Neural progenitor cell (in vitro differentiated cells): Measurements from ENCODE around the gene DNASE2B. TPM values are rescaled to one million over a fixed set of nuclear protein-coding genes. Genes with fewer than 3 reads are reported as not detected.

Experiments
- DNase-seq: peaks from one replicate; pipeline ENCODE4 v3.0.0-alpha.2; 2016; ENCODE audit warnings: low spot score
- H2AFZ ChIP-seq: fragments of 200-600 bp; sonication (generic); replicated peaks from 2 replicates; pipeline ENCODE4 v1.6.1; 2016; ENCODE audit warnings: antibody characterized with exemption
- H3F3A ChIP-seq: fragments of 200-600 bp; sonication (generic); 2 replicates; pipeline ENCODE4 v1.6.1; 2016; ENCODE audit warnings: antibody characterized with exemption, low read depth
- H3K27ac ChIP-seq: fragments of 200-600 bp; sonication (generic); 2 replicates; pipeline ENCODE4 v1.5.1; 2016; ENCODE audit warnings: mild to moderate bottlenecking
- H3K27me3 ChIP-seq: fragments of 200-600 bp; sonication (generic); 2 replicates; pipeline ENCODE4 v1.6.1; 2016; ENCODE audit warnings: mild to moderate bottlenecking, moderate library complexity
- H3K36me3 ChIP-seq: fragments of 200-600 bp; sonication (generic); 2 replicates; pipeline ENCODE4 v1.5.1; 2016
- H3K4me1 ChIP-seq: fragments of 200-600 bp; sonication (generic); 2 replicates; pipeline ENCODE4 v1.6.1; 2016; ENCODE audit warnings: mixed run types
- H3K4me2 ChIP-seq: fragments of 200-600 bp; sonication (generic); 2 replicates; pipeline ENCODE4 v1.6.1; 2016
- H3K4me3 ChIP-seq: fragments of 200-600 bp; sonication (generic); 2 replicates; pipeline ENCODE4 v1.5.1; 2016
- H3K79me2 ChIP-seq: fragments of 200-600 bp; sonication (generic); 2 replicates; pipeline ENCODE4 v1.6.1; 2016; ENCODE audit warnings: low read depth
- H3K9ac ChIP-seq: fragments of 200-600 bp; sonication (generic); 2 replicates; pipeline ENCODE4 v1.6.1; 2016
- H3K9me3 ChIP-seq: fragments of 200-600 bp; sonication (generic); 2 replicates; pipeline ENCODE4 v1.5.1; 2016; ENCODE audit warnings: low read depth
- H4K20me1 ChIP-seq: fragments of 200-600 bp; sonication (generic); 2 replicates; pipeline ENCODE4 v1.6.1; 2016; ENCODE audit warnings: low read depth
- H3K27ac Mint-ChIP-seq: 3 replicates; pipeline ENCODE4 v1.8.0; 2021; ENCODE audit warnings: mixed read lengths
- H3K27me3 Mint-ChIP-seq: 2 replicates; pipeline ENCODE4 v1.8.0; 2022; ENCODE audit warnings: low read depth, mild to moderate bottlenecking, inconsistent platforms, moderate library complexity, mixed read lengths; ENCODE audit not compliant: insufficient read depth
- H3K36me3 Mint-ChIP-seq: 3 replicates; pipeline ENCODE4 v1.8.0; 2021; ENCODE audit warnings: mixed read lengths
- H3K4me1 Mint-ChIP-seq: 3 replicates; pipeline ENCODE4 v1.8.0; 2021; ENCODE audit warnings: mixed read lengths
- H3K4me3 Mint-ChIP-seq: 3 replicates; pipeline ENCODE4 v1.8.0; 2021; ENCODE audit warnings: mild to moderate bottlenecking, moderate library complexity, mixed read lengths
- H3K9me3 Mint-ChIP-seq: 3 replicates; pipeline ENCODE4 v1.8.0; 2020; ENCODE audit warnings: mixed read lengths
- EZH2 ChIP-seq: fragments of 200-600 bp; sonication (generic); IDR thresholded peaks from 2 replicates; pipeline ENCODE4 v1.6.1; 2017; ENCODE audit warnings: antibody characterized with exemption, mild to moderate bottlenecking, moderate library complexity
- EZH2phosphoT487 ChIP-seq: fragments of 200-600 bp; sonication (generic); IDR thresholded peaks from 2 replicates; pipeline ENCODE4 v1.6.1; 2017; ENCODE audit warnings: antibody characterized with exemption
- total RNA-seq: library from RNA; depleted of rRNA; stranded (reverse); fragments of >200 nt; gene quantifications from 2 replicates; pipeline ENCODE4 v1.2.3, GENCODE V29; 2015; ENCODE audit warnings: low replicate concordance
- TF ChIP-seq, protein P1 (sequence below): fragments of 200-600 bp; sonication (generic); IDR thresholded peaks from 2 replicates; pipeline ENCODE4 v1.5.1; 2017; ENCODE audit warnings: antibody characterized with exemption, mild to moderate bottlenecking

Gene DNASE2B
- total RNA-seq, 1 donor from 2014 or later = not detected

DNA sequence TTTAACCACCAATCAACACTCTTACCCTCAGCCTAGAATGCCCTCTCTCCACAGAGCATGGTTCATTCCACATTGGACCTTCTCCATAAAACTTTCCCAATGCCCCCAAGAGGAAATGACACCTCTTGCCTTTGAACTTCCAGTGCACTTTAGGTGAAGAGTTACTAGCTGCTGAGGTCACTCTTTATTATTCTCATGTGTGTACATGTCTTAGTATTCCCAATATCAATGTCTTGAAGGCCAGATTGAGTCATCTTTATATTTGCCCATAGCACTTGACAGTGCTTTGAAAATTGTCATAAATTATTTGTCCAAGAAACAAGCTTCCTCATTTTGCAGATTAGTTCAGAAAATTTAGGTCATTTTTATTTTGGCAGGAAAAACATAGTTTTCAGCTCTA, 8.1 kb upstream of the DNASE2B start:
- no peaks in the 10 kb centered on the region for H3K36me3 ChIP-seq
- no peaks in the 10 kb centered on the region for H3K9me3 Mint-ChIP-seq
- H3K27me3 ChIP-seq = no peaks in the 10 kb centered on the region

DNA sequence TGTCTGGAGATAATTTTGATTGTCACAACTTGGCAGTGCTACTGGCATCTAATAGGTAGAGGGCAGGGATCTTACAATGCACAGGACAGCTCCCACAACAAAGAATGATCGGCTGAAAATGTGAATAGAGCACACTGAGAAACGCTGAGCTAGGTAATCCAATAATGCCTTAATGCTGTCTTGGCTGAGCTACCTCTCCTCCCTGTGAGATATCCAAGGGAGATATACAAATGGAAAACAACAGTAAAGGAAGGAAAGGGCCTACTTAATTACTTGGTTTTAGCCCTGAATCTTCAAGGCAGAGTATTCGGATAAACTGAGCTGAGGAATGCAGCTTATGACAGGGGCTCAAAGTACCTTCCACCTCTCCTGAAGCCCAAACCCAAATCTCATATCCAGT, 2.9 kb downstream of the DNASE2B start:
- no peaks in the 10 kb centered on the region for H3K9me3 Mint-ChIP-seq

More for the DNA sequence above, 8.1 kb upstream of the DNASE2B start:
- no peak overlapping the region for H3K27ac Mint-ChIP-seq
- no peaks in the 10 kb centered on the region for H3K27me3 Mint-ChIP-seq
- DNase-seq = no peak
- no peak overlapping the region for H3K4me3 ChIP-seq
- H3K9ac ChIP-seq = no peak overlapping the region
- no peaks in the 10 kb centered on the region for H3K36me3 Mint-ChIP-seq
- H3K4me1 ChIP-seq = no peaks in the 10 kb centered on the region
- H3F3A ChIP-seq = no peaks in the 10 kb centered on the region
- no peaks in the 10 kb centered on the region for H3K79me2 ChIP-seq
- no peak overlapping the region for H3K4me2 ChIP-seq
- H3K4me3 Mint-ChIP-seq = no peak overlapping the region
- TF ChIP-seq EZH2phosphoT487 (no peak), EZH2 (no peak)
- TF ChIP-seq, protein P1, sequence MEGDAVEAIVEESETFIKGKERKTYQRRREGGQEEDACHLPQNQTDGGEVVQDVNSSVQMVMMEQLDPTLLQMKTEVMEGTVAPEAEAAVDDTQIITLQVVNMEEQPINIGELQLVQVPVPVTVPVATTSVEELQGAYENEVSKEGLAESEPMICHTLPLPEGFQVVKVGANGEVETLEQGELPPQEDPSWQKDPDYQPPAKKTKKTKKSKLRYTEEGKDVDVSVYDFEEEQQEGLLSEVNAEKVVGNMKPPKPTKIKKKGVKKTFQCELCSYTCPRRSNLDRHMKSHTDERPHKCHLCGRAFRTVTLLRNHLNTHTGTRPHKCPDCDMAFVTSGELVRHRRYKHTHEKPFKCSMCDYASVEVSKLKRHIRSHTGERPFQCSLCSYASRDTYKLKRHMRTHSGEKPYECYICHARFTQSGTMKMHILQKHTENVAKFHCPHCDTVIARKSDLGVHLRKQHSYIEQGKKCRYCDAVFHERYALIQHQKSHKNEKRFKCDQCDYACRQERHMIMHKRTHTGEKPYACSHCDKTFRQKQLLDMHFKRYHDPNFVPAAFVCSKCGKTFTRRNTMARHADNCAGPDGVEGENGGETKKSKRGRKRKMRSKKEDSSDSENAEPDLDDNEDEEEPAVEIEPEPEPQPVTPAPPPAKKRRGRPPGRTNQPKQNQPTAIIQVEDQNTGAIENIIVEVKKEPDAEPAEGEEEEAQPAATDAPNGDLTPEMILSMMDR = no peak
- H3K4me1 Mint-ChIP-seq = no peaks in the 10 kb centered on the region
- H2AFZ ChIP-seq = no peak overlapping the region
- no peak overlapping the region for H3K27ac ChIP-seq
- no peaks in the 10 kb centered on the region for H3K9me3 ChIP-seq
- H4K20me1 ChIP-seq = no peaks in the 10 kb centered on the region

DNA sequence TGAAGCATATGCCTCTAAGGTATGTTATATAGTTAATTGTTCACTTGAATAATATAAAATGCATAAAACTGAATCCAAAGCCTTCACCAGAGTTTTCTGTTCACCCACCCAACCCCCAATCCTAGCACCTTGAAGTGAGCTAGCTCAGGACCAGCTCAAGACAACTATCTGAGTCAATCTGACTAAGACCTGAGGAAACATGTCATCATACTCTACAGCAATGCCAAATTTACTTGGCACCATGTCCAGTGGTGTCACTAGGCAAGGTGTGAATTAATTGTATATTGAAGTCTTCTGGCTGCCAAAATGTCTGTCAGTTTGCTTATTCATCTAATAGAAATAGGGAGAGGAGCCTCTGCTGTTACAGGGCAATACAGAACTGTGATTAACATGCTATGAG, 3.8 kb downstream of the DNASE2B start:
- Mint-ChIP-seq H3K36me3 (no peaks in the 10 kb centered on the region), H3K9me3 (no peaks in the 10 kb centered on the region), H3K4me1 (peaks cover 3% of the 10 kb centered on the region), H3K27ac (no peak overlapping the region), H3K4me3 (no peak overlapping the region), H3K27me3 (no peaks in the 10 kb centered on the region)
- no peak for DNase-seq
- H3K27ac ChIP-seq = no peak overlapping the region
- no peaks in the 10 kb centered on the region for H3F3A ChIP-seq
- no peaks in the 10 kb centered on the region for H3K36me3 ChIP-seq
- H3K9me3 ChIP-seq = no peaks in the 10 kb centered on the region
- peaks cover 16% of the 10 kb centered on the region for H3K4me1 ChIP-seq
- no peak overlapping the region for H2AFZ ChIP-seq
- TF ChIP-seq EZH2 = no peak
- TF ChIP-seq EZH2phosphoT487 = no peak
- TF ChIP-seq, protein P1 = no peak
- no peak overlapping the region for H3K9ac ChIP-seq
- H4K20me1 ChIP-seq = no peaks in the 10 kb centered on the region
- no peaks in the 10 kb centered on the region for H3K79me2 ChIP-seq
- no peak overlapping the region for H3K4me3 ChIP-seq
- no peaks in the 10 kb centered on the region for H3K27me3 ChIP-seq
- no peak overlapping the region for H3K4me2 ChIP-seq

More for the DNA sequence above, 2.9 kb downstream of the DNASE2B start:
- H3K4me2 ChIP-seq = peak overlapping the region; percentile 54
- H3K27me3 Mint-ChIP-seq = no peaks in the 10 kb centered on the region
- no peak overlapping the region for H3K9ac ChIP-seq
- TF ChIP-seq EZH2 (no peak), EZH2phosphoT487 (no peak)
- TF ChIP-seq, protein P1 = no peak
- no peaks in the 10 kb centered on the region for H3K36me3 Mint-ChIP-seq
- no peak overlapping the region for H3K4me3 ChIP-seq
- no peaks in the 10 kb centered on the region for H4K20me1 ChIP-seq
- no peak overlapping the region for H3K4me3 Mint-ChIP-seq
- no peaks in the 10 kb centered on the region for H3K27me3 ChIP-seq
- no peaks in the 10 kb centered on the region for H3K9me3 ChIP-seq
- no peaks in the 10 kb centered on the region for H3K79me2 ChIP-seq
- no peak overlapping the region for H2AFZ ChIP-seq
- peak; percentile 51 for DNase-seq
- H3F3A ChIP-seq = no peaks in the 10 kb centered on the region
- no peaks in the 10 kb centered on the region for H3K36me3 ChIP-seq
- H3K27ac ChIP-seq = no peak overlapping the region
- no peak overlapping the region for H3K27ac Mint-ChIP-seq
- H3K4me1 ChIP-seq = peaks cover 16% of the 10 kb centered on the region
- peaks cover 3% of the 10 kb centered on the region for H3K4me1 Mint-ChIP-seq
